T-helper 17 cell (primary cell): ENCODE measurements around the gene ATP2B2. TPM values are rescaled to one million over a fixed set of nuclear protein-coding genes. Genes with fewer than 3 reads are reported as not detected.

ENCODE experiments used
- ATAC-seq: fragments of 150-1000 bp; cut with Tn5 transposase; 2 replicates; pipeline ENCODE4 v1.10.0; 2021; ENCODE audit warnings: mild to moderate bottlenecking, moderate library complexity
- DNase-seq, 3 donors: peaks; one replicate each; pipeline versions ENCODE4 v3.0.0 to v3.0.0-alpha.2; 2020 to 2021
- H3K9me3 ChIP-seq: one replicate; pipeline ENCODE4 v1.7.0; 2013; ENCODE audit warnings: low read length, mild to moderate bottlenecking; ENCODE audit not compliant: control insufficient read depth, poor library complexity, severe bottlenecking
- H3K27ac Mint-ChIP-seq: one replicate; pipeline ENCODE4 v1.8.0; 2022; ENCODE audit warnings: mild to moderate bottlenecking, moderate library complexity, mixed read lengths
- H3K27me3 Mint-ChIP-seq: one replicate; pipeline ENCODE4 v1.8.0; 2022; ENCODE audit warnings: mixed read lengths
- H3K36me3 Mint-ChIP-seq: one replicate; pipeline ENCODE4 v1.8.0; 2022; ENCODE audit warnings: low read depth, mixed read lengths
- H3K4me1 Mint-ChIP-seq: one replicate; pipeline ENCODE4 v1.8.0; 2022; ENCODE audit warnings: mild to moderate bottlenecking, mixed read lengths
- H3K4me3 Mint-ChIP-seq: one replicate; pipeline ENCODE4 v1.8.0; 2022; ENCODE audit warnings: mild to moderate bottlenecking, moderate library complexity, mixed read lengths
- total RNA-seq, 4 donors: library from RNA in 2 of 4; stranded (reverse) in 2 of 4; gene quantifications; one replicate each; pipeline ENCODE4 v1.2.3 and lab custom pipeline; 2022 to 2026

Gene ATP2B2
- total RNA-seq, 2 donors from 2014 or later, result not detected

DNA sequence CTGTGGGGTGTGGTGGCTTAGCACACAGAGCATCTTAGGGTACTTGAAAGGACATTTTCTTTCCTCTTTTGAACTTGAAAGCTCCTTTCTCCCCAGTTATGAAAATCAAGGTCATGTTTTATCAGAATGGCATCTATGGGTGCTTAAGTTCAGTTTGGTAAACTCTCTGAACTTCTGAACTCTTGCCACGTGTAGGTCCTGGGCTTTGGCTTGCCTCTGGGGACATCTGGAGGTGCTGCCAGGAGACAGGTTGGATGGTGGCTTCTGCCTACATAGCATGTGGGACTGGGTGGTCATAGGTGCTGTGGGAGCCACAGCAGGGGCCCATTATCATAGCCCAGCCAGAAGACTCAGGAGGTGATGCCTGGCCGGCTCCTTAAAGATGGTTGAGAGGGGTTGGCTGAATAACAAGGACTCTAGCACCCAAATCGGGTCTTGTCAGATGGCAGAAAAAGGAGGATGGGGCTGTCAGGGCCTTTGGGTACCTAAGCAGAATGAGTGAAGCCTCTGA is 228.2 kb downstream of the ATP2B2 start:
- peaks cover 28% of the 10 kb centered on the region for H3K4me1 Mint-ChIP-seq
- H3K27ac Mint-ChIP-seq, result peak overlapping the region; percentile 83
- DNase-seq, result no peak
- no peak overlapping the region for H3K4me3 Mint-ChIP-seq
- no peaks in the 10 kb centered on the region for H3K27me3 Mint-ChIP-seq
- H3K9me3 ChIP-seq, result no peaks in the 10 kb centered on the region
- H3K36me3 Mint-ChIP-seq, result peaks cover 2% of the 10 kb centered on the region
- ATAC-seq, result peak; percentile 51

DNA sequence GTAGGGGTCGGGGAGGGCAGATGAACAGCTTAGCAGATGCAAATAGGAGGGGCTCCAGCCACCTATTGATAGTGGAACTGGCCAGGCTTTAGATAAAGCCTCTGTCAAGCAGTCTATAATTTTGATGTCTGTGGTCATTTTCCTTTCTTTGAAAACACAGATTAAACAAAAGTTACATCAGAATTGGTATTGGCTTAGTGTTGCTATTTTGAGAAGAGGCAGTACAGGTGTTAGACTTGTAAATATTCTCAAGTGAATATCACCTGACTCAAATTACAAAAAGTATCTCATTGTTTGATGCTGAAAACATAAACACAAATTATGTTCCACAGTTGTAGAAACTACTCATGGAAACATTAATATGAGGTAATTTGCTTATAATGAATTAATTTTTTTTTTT is 230.8 kb downstream of the ATP2B2 start:
- Mint-ChIP-seq H3K4me3 (no peak overlapping the region), H3K27ac (peak overlapping the region; percentile 84), H3K27me3 (no peaks in the 10 kb centered on the region), H3K4me1 (peaks cover 26% of the 10 kb centered on the region), H3K36me3 (peaks cover 2% of the 10 kb centered on the region)
- no peak for DNase-seq
- no peak for ATAC-seq
- no peaks in the 10 kb centered on the region for H3K9me3 ChIP-seq

Other genes with a start within 250 kb of the ATP2B2 start
- under 1 TPM; 0.73 to 0.85 TPM for gene GHRL, start 212.6 kb downstream of the ATP2B2 start, total RNA-seq
- gene SEC13, start 184.5 kb downstream of the ATP2B2 start, total RNA-seq, result 10 to 100 TPM; 87.0 to 88.0 TPM